GM18511 (cell line): ENCODE results near the gene POLR2J3.
A peak's percentile ranks its signal among the peaks of the same experiment; 100 is the strongest.
"Not testable (repeated sequence)": the region's sequence is repeated elsewhere in the genome, so short reads cannot be mapped to it uniquely, and the experiment has no call there.

Source experiments
- ATAC-seq: cut with Tn5 transposase; IDR thresholded peaks from one replicate; pipeline ENCODE4 v1.9.1; 2021; ENCODE audit warnings: mild to moderate bottlenecking, moderate library complexity; ENCODE audit not compliant: unreplicated experiment

The POLR2J3 gene

DNA sequence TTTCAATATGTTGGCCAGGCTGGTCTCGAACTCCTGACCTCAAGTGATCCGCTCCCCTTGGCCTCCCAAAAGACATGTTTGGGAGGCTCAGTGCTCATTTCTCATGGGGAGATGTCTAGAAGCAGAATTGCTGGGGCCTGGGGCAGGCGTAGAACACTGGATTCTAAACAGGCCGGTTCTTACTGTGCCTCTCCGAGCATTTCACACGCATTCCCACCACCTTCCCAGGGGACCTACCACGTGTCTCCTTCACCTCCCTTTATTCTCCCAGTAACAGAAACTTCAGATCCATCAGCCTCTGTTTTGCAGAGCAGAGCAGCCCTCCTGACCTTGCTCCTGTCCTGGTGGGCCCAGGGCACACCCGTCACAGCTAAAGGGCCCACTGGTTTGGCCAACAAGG, 45.2 kb downstream of the POLR2J3 start:
- ATAC-seq: not testable (repeated sequence)

DNA sequence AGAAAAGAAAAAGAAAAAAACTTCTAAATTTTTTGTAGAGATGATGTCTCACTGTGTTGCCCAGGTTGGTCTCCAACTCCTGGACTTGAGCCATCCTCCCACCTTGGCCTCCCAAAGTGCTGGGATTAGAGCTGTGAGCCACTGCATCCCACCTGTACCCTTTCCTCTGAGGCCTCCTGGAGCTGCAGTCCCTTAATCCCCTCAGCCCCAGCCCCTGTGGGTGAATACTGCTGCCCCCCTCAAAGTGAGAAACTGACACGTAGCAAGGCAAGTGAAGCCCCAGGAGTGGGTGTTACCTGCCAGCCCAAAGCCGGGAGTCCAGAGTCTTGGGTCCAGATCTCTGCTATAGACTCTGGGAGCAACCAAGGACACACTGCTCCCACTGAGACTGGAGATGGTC, 47.6 kb downstream of the POLR2J3 start:
- ATAC-seq: not testable (repeated sequence)

DNA sequence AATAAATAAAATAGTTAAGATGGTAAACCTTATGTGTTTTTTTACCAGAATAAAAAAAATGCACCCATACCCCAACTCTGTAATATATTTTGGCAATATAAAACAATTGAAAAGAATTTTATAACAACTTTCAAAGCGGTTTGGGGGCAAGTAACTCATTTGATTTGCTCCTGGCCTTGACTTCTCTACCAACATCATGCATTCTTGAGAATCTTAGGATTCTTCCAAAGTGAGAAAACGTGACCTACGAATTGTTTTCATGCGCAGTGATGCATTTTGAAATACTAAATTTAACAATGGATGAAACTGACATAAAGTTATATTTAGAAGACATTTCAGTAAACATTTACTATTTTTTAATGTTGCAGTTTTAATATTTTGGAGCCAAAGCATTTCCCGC, 51.6 kb downstream of the POLR2J3 start:
- not testable (repeated sequence) for ATAC-seq

DNA sequence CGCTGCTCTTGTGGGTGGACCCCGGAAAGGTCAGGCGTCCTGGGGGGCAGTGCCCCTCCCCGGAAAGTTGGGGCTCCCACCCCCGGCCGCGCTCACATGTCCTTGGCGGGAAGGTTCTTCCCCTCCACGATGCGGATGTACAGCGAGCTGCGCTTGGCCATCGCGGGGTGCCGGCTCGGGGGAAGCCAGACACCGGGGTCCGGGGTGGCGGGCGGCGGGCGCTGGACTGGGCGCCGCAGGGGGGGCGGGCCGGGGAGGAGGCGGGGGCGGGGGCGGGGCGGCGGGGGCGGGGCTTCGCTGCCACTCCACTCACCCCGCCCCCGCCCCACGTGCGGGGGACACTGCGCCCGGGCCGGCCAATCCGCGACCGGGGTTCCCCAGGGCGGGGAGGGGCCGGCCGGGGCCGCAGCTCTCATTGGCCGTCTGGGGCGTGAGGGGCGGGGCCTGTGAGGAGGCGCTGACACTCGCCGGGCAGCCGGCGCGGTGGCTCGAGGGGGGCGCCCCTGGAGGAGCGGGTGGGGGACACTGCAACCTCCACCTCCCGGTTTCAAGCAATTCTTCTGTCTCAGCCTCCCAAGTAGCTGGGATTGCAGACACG, 54.7 kb downstream of the POLR2J3 start, which contains the start of gene RASA4B:
Gene RASA4B (minus strand): TSS at position 228 of the 598 bp plus-strand sequence. CDS start 67 bp downstream, at position 161.
- peak; percentile 68 for ATAC-seq
